ENCODE data around the gene SRGAP3.

The SRGAP3 gene

GRCh38 chr3:9009976-9010545 is 239.4 kb downstream of the SRGAP3 start:
- no peaks in the 10 kb centered on the region for H3K4me1 ChIP-seq (ENCODE audit: low read length)
- no peaks in the 10 kb centered on the region for H3K27me3 ChIP-seq (ENCODE audit: low read depth, low read length)
- H3K79me2 ChIP-seq (ENCODE audit: low read length), result no peaks in the 10 kb centered on the region
- no peak overlapping the region for H2AFZ ChIP-seq (ENCODE audit: low read depth, low read length)
- no peak overlapping the region for H3K9ac ChIP-seq (ENCODE audit: low read length)
- no peak overlapping the region for H3K4me2 ChIP-seq (ENCODE audit: low read length)
- TF ChIP-seq EZH2phosphoT487 (IDR thresholded peaks at IDR 0.05; ENCODE audit: low read depth), result no peak
- no peak for TF ChIP-seq CTCF (IDR thresholded peaks at IDR 0.05; ENCODE audit: low read depth, low read length)
- H3K4me3 ChIP-seq (ENCODE audit: low read length), result no peak overlapping the region
- no peak overlapping the region for H3K27ac ChIP-seq (ENCODE audit: low read length)
- no peaks in the 10 kb centered on the region for H3K36me3 ChIP-seq (replicated peaks; ENCODE audit: low read depth, low read length)
- no peaks in the 10 kb centered on the region for H4K20me1 ChIP-seq (ENCODE audit: insufficient read depth, low read length)
- H3K9me3 ChIP-seq (ENCODE audit: insufficient read depth, low read length), result no peaks in the 10 kb centered on the region

- no peaks in the 10 kb centered on the region for H3K4me1 ChIP-seq (ENCODE audit: low read length)
- H3K9ac ChIP-seq (ENCODE audit: low read length), result no peak overlapping the region
- H2AFZ ChIP-seq (ENCODE audit: low read depth, low read length), result no peak overlapping the region
- H3K27ac ChIP-seq (ENCODE audit: low read length), result no peak overlapping the region
- H3K79me2 ChIP-seq (ENCODE audit: low read length), result no peaks in the 10 kb centered on the region
- TF ChIP-seq CTCF (IDR thresholded peaks at IDR 0.05; ENCODE audit: low read depth, low read length) (no peak), EZH2phosphoT487 (IDR thresholded peaks at IDR 0.05; ENCODE audit: low read depth) (no peak)
- H3K4me3 ChIP-seq (ENCODE audit: low read length), result no peak overlapping the region
- no peaks in the 10 kb centered on the region for H3K9me3 ChIP-seq (ENCODE audit: insufficient read depth, low read length)
- H3K27me3 ChIP-seq (ENCODE audit: low read depth, low read length), result no peaks in the 10 kb centered on the region
- no peaks in the 10 kb centered on the region for H4K20me1 ChIP-seq (ENCODE audit: insufficient read depth, low read length)
- no peak overlapping the region for H3K4me2 ChIP-seq (ENCODE audit: low read length)
- H3K36me3 ChIP-seq (replicated peaks; ENCODE audit: low read depth, low read length), result no peaks in the 10 kb centered on the region
Measured at GRCh38 chr3:9008550-9009255, 240.7 kb downstream of the SRGAP3 start.

GRCh38 chr3:9007928-9008327 is 241.5 kb downstream of the SRGAP3 start:
- Histone ChIP-seq H3K27me3 (ENCODE audit: low read depth, low read length) (no peaks in the 10 kb centered on the region), H3K4me1 (ENCODE audit: low read length) (no peaks in the 10 kb centered on the region), H3K27ac (ENCODE audit: low read length) (no peak overlapping the region), H3K36me3 (replicated peaks; ENCODE audit: low read depth, low read length) (no peaks in the 10 kb centered on the region), H2AFZ (ENCODE audit: low read depth, low read length) (no peak overlapping the region), H3K9ac (ENCODE audit: low read length) (no peak overlapping the region), H3K9me3 (ENCODE audit: insufficient read depth, low read length) (no peaks in the 10 kb centered on the region), H3K4me3 (ENCODE audit: low read length) (no peak overlapping the region), H3K4me2 (ENCODE audit: low read length) (no peak overlapping the region), H3K79me2 (ENCODE audit: low read length) (no peaks in the 10 kb centered on the region), H4K20me1 (ENCODE audit: insufficient read depth, low read length) (no peaks in the 10 kb centered on the region)
- no peak for TF ChIP-seq CTCF (IDR thresholded peaks at IDR 0.05; ENCODE audit: low read depth, low read length)
- TF ChIP-seq EZH2phosphoT487 (IDR thresholded peaks at IDR 0.05; ENCODE audit: low read depth), result no peak

GRCh38 chr3:9007213-9007612 is 242.2 kb downstream of the SRGAP3 start:
- Histone ChIP-seq H4K20me1 (ENCODE audit: insufficient read depth, low read length) (no peaks in the 10 kb centered on the region), H3K36me3 (replicated peaks; ENCODE audit: low read depth, low read length) (no peaks in the 10 kb centered on the region), H3K27me3 (ENCODE audit: low read depth, low read length) (no peaks in the 10 kb centered on the region), H3K27ac (ENCODE audit: low read length) (no peak overlapping the region), H3K4me2 (ENCODE audit: low read length) (no peak overlapping the region), H3K79me2 (ENCODE audit: low read length) (no peaks in the 10 kb centered on the region), H3K9me3 (ENCODE audit: insufficient read depth, low read length) (no peaks in the 10 kb centered on the region), H3K9ac (ENCODE audit: low read length) (no peak overlapping the region), H3K4me3 (ENCODE audit: low read length) (no peak overlapping the region), H3K4me1 (ENCODE audit: low read length) (no peaks in the 10 kb centered on the region), H2AFZ (ENCODE audit: low read depth, low read length) (no peak overlapping the region)
- no peak for TF ChIP-seq CTCF (IDR thresholded peaks at IDR 0.05; ENCODE audit: low read depth, low read length)
- TF ChIP-seq EZH2phosphoT487 (IDR thresholded peaks at IDR 0.05; ENCODE audit: low read depth), result no peak

Data from OCI-LY3 (cell line).